OCI-LY3 (cell line): ENCODE measurements around the gene SCNM1.

Experiments
- EZH2phosphoT487 ChIP-seq: fragments of 200-600 bp; shearing (Covaris generic); IDR thresholded peaks from 2 replicates; pipeline ENCODE4 v1.6.1; 2018; ENCODE audit warnings: antibody characterized with exemption, mixed run types, low read depth
- TF ChIP-seq, protein P1 (sequence below): fragments of 200-600, 300-600 bp; sonication (generic); IDR thresholded peaks from 2 replicates; pipeline ENCODE4 v1.5.1; 2014; ENCODE audit warnings: antibody characterized with exemption, low read length, low read depth

DNA sequence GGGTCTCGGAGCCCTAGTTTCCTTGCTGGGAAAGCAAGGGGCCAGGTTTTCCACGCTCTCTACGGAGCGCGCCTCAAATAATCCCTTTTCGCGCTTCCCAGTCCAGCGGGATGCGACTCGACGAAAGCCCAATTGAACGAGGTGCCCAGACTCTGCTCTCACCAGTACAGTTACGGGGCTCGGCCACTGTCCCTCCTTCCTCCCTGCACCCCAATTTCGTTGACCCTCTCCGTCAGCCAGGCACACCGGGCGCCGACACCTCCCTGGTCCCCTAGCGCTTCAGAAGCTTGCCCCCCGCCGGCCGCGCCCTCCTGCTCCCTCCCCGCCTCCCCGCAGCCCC lies 19.9 kb upstream of the SCNM1 start:
- TF ChIP-seq, protein P1, sequence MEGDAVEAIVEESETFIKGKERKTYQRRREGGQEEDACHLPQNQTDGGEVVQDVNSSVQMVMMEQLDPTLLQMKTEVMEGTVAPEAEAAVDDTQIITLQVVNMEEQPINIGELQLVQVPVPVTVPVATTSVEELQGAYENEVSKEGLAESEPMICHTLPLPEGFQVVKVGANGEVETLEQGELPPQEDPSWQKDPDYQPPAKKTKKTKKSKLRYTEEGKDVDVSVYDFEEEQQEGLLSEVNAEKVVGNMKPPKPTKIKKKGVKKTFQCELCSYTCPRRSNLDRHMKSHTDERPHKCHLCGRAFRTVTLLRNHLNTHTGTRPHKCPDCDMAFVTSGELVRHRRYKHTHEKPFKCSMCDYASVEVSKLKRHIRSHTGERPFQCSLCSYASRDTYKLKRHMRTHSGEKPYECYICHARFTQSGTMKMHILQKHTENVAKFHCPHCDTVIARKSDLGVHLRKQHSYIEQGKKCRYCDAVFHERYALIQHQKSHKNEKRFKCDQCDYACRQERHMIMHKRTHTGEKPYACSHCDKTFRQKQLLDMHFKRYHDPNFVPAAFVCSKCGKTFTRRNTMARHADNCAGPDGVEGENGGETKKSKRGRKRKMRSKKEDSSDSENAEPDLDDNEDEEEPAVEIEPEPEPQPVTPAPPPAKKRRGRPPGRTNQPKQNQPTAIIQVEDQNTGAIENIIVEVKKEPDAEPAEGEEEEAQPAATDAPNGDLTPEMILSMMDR: no peak
- no peak for TF ChIP-seq EZH2phosphoT487
